ENCODE results near the gene TGM2.

The TGM2 gene

DNA sequence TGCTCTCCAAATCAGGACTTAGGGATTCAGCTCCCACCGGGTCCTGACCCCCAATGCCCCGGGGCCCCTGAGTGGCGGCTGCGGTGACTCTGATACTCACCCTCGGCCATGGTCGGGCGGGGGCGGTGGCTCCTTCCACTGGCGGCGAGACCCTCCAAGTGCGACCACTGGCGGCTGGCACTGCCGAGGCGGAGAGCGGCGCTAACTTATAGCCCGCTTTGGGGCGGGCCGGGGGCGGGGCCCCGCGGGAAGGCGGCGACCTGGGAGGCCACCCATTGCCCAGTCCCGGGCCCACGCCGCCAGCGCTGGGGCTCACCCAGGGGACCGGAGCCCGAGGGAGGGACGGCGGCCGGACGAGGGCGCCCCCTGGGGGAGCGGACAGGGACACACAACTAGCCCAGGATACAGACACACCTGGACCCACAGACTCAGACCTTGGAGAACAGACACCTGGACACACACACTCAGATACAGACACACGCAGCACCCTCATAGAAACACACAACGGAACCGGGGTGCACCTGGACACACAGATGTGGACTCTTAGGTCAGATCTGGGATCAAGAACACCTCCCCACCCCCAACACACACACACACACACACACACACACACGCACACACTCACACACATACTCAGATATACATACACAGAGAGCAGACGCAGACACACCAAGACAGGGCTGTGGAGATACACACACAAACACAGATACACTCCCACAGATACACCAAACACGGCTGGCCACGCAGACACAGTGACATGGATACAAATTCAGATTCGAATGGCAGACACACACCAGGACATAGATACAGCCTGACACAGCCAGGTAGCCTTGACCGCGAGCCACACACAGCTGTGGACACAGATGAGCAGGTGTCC is at the start of gene TGM2:
TSS of gene TGM2 (minus strand) at position 182 of the 877 bp plus-strand sequence. CDS start at position 110, 72 bp downstream.
- no peak for DNase-seq

DNA sequence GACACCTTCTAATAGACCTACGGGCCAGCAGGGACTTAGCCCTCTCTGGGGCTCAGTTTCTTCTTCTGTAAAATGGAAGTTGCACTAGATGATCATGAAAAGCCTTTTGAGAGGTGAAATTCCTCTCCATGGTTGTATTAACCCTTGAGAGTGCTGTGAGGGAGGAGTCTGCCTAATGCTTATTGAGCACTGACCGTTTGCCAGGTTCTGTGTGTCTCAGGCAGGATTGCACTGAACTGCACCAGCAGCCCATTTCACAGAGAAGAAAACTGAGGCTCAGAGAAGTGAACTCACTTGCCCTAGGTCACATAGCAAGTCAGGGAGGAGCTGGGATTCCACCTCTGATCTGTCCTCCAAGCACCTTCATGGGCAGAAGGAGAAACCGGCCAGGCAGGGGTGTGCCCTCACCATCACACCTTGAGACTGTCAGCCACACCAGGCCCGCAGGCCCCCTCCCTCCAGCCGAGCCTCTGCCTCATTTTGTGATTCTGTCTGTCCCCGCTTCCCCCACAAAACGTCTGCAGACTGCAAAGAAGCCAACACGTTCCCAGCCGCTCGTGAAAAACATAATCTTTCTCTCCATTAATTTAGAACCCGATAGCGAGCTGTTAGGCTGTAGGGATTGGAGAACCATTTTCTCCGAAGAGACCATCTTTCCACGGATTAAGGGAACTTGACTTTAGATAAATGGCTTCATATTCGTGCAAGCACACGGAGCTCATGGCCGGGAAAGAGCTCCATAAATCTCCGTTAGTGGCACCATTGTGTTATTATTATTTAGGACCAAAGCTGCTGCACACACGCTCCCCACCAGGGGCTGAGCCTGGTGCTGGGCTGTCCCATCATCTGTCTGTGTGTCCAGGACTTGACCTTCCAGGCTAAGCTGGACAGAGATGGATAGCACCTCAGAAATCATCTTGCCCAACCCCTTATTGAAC is 49.5 kb upstream of the TGM2 start:
- DNase-seq, result no peak

GRCh38 chr20:38213607-38213940 is 48.5 kb upstream of the TGM2 start:
- no peak for DNase-seq

DNA sequence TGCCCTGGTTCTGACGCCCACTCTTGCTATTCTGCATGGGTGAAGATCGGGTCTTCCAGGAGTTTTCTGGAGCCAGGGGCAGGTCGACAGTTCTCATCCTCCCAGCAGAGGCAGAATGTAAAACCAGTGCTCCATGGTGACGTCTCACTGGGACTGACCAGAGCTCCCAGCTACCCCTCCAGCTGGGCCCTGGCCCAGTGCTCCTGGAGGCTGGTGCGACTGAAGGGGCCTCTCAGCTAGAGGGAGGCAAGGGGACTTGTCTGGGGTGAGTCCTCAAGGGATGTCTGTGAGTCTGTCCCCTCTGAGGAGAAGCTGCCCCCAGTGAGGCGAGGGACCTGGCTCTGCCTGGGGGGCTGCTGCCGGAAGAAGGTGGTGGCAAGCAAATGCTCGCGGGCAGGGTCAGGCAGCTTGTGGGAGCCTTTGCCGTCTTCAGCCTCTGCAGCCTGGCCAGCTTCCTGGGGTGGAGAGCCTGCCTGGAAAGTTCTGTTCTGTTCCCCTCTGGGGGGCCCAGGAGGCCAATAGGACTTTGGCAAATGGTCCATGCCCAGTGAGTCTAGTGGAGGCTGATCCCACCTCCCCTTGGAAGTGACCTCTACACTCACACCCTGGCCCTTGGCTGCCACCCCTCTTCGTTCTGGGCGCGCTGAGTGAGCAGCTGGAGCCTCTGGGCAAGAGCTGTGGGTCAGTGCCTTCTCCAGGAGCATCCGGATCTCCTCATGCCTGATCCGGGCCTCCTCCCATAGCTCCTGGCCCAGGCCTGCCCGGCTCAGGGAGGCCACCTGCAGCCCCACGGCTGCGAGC is 47.9 kb upstream of the TGM2 start:
- DNase-seq, result no peak

DNA sequence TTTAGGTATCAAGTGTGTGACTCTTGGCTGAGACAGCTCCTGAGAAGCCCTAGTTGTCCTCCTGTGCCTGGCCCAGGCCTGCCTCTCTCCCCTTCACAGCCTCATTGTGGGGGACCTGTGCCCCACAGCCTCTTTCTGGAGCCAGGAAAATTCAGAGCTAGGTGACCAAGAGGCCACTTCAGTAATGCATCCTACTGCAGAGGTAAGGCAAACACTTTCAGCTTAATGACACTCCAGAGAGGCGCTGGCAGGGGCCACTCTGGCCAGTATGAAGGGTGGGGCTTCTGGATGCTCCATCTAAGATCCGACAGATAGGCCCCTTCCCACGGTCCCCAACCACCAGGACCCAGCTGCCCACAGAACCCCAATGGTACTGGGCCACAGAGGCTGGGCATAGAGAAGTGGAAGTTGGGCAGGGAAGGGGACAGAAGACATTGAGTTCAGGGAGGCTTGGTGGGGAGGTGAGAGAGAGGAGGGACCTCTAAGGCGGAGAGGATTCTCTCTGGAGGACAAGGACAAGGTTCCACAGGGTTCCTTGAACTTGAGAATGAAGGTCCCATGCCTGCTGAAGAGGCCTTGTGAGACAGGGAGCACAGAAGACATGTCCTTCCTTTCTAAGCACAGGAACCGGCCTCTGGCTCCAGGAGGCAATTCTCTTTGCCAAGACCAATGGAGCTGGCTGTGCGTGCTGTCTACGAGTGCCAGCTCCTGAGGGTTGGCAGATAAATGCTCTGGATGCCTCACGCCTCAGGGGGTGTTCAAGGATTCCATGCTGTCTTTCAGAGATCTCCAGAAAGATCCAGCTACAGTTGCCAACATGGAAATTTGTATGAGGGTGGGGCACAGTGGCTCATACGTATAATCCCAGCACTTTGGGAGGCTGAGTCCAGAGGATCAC is 46.4 kb upstream of the TGM2 start:
- DNase-seq, result no peak

DNA sequence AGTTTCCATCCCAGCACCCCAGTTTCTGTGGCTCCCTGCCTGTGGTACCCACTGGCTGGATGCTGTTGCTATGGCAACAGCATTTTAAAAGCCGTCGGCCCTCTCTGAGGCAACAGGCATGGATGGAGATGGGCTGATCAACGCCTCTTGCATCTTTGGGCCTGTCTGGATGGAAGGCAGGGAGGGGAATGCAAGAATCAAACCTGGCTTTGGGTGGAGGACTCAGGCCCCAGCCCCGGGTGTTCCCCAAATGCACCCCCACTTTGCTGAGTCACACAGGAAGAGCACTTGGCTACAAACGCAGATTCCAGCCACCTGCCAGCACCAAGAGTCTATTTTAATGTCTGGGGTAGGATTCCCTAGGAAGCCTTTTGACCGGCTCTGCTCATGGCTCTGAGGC is 45.7 kb upstream of the TGM2 start:
- no peak for DNase-seq

- no peak for DNase-seq
These were observed 44.8 kb upstream of the TGM2 start for GRCh38 chr20:38209736-38210405.

DNA sequence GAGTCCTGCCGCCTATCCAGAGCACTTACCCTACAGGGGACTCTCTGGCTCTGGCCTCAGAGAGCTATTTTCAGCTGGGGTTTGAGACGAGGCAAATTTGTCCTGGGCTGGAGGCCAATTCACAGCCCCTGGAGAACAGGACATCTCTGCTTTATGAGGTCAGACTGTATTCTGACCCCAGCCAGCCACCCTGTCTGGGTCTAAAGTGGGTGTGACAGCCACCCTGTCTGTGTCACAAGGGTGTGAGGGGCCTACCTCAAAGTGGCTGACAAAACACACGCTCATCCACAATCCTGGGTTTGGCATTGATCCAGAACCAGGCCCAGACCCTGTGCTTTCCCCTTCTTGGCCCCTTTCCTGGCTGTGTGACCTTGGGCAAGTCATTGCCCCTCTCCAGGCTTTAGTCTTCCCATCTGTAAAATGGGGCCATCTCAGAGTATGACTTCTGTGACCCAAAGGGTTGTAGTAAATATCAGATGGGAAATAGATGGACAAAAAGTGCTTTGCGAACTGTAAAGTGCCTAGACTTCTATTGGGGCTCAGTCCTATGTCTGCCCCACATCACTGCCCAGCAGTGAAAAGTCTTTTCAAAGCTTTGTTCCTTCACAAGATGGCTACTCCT is 44.1 kb upstream of the TGM2 start:
- DNase-seq, result no peak

DNA sequence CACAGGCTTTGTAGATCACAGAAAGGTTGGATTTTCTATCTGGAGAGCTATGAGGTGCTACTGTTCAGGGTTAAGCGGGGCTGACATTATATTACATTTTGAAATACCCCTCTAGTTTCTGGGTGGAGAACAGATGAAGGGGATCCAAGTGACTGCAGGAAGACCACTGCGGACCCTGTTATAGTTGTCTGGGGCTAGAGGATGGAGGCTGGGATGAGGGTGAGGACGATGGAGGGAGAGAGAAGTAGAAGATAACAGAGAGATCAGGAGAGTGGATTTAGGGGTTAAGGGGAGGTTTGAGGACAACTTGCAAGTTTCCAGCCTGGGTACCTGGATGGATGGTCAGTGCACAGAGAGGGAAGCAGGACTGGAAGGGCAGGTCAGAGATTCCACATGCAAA is 43.5 kb upstream of the TGM2 start:
- DNase-seq, result no peak

DNA sequence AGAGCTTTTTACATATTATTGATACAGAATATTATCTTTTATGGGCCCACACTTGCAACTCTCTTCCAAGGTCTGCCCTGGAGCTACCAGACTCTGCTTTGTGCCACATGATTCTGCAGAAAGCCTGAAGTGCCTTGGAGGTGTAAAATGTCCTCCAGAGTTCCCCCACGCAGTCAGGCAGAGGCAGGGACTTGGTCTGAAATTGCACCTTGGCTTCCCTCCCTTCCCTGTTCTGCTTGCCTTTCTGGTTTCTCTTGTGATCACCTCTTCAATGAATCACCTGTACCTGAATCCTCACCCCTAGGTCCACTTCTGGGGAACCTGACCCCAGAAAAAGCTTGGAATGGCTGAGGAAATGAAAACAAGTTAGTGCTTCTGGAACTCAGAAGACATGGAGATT is 43.0 kb upstream of the TGM2 start:
- no peak for DNase-seq

DNA sequence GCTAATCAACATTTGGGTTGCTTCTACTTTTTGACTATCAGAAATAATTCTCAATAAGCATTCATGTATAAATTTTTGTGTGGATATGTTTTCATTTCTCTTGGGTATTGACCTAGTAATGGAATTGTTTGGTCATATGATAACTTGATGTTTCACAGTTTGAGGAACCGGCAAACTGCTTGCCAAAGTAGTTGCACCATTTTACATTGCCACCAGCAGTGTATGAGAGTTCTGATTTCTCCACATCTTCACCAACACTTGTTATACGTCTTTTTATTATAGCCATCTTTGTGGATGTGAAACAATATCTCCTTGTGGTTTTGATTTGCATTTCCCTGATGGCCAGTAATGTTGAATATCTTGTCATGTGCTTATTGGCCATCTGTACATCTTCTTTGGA is 42.6 kb upstream of the TGM2 start:
- DNase-seq, result no peak

DNA sequence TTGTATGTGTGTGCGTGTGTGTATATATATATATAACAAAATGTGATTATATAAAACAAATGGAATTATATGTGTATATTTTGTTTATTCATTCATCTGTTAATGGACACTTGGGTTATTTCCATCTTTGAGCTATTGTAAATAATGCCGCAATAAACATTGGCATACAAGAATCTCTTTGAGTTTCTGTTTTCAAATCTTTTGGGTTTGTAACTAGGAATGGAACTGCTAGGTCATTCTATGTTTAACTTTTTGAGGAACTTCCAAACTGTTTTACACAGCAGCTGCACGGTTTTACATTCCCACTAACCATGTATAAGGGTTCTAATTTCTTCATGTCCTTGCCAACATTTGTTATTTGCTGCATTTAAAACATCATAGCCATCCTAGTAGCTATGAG is 39.9 kb upstream of the TGM2 start:
- no peak for DNase-seq

DNA sequence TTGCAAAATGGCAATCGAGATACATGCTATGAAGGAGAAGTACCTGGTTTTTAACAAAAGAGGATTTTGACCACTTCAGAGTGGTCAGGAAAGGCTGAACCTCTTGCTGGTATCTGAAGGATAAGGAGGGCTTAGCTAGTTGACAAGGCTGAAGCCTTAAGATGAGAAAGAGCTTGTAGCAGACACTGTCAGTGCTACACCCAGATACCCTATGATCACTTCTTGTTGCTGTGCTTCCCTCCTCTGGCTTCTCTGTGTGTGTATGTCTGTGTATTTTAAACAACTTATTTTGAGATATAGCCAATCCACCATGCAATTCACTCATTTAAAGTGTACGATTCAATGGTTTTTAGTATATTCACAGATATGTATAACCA is 38.9 kb upstream of the TGM2 start:
- no peak for DNase-seq

DNA sequence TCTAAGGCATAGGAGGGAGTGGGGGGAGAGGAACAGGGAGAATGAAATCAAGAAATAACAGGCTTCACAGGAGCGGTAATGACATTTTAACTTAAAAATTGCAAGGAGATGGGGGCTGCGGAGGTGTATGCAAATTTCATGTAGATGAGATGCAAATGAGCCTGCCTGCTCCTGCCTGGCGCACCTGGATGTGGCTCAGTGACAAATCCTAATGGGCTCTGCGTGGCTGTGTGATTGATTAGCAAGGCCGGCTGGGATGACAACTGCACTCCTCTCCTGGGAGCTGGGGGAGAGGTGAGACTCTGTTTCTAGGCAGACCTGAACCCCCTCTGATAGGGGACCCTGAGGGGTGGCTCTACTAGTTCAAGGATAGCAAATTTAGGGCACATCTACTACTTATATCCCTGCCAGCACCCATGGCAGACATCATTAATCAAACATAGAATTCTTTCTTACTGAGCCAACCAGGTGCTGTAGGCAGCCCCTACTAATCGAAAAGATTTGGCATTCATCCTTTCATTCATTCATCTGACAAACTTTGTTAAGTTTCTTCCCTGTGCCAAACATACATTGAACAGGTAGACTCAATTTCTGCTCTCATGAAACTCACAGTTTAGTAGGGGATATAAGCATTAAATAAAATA is 38.4 kb upstream of the TGM2 start:
- DNase-seq, result no peak

DNA sequence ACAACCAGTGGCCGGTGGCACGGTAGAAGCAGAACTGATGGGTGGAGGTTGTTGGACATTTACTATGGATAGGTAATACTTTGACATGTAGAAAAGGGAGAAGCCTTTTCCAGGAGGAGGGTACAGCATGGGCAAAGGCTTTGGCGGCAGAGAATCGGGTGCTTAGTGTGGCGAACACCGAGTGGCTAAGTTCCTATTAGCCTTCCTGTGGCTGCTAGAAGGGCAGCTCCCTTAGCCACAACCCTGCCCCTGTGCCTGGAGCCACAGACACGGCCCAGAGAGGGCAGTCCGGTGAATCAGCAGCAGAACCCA is 37.9 kb upstream of the TGM2 start:
- DNase-seq, result no peak

DNA sequence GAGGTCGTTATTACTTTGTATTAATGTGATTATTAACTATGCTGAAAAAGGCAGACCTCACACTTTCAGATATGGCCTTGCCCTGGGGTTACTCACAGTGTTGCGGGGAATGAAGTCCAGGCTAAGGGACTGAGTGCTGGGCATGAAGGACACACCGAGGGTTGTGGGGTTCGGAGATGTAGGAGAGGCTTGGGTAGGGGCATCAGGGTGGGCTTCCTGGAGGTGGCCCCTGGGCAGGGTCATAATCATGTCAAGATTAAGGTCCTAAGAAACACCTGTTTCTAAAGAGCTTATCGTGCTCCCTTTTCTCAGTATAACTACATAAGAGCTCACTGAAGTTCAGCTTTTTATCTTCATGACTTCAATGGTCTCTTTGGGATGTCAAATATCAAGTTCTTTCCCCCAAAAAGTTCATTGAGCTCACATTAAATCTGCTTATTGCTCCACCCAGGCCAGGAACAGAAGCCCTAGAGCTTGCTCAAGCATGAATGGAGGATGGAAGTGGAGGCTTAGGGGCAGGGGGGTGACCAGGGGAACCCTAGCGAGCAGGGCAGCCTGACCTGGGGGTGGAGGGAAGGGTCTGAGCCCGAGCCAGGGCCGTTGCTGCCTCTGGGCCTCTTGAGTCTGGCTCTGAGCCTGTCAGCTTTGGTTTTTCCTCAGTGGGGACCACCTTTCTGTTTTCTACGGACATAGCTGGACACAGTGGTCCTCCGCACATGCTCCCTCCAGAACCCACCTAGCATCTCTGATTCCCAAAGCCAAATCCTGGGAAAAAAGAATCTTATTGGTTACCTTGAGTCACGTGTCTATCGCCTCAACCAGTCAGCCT is 37.3 kb upstream of the TGM2 start:
- DNase-seq, result no peak

DNA sequence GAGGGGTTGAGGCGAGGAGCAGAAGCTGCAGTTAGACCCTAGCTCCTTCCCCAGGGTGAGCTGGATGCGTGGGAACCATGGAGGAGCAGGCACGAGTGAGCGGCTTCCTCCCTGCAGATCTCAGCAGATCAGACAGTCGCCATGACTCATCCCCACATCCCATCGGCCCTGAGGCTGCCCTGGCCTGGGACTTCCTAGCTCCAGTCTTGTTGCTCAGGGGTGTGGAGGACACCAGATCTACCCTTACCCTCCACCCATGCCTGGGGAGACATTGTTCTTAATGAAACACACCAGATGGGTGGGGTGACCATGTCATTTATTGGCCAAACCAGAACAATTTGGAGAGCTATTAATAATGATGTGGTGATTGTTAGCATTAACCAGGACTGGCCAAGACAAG is 36.3 kb upstream of the TGM2 start:
- DNase-seq, result no peak

GRCh38 chr20:38200646-38201045 is 35.6 kb upstream of the TGM2 start:
- DNase-seq, result no peak

- no peak for DNase-seq
These were observed 34.7 kb upstream of the TGM2 start for GRCh38 chr20:38199501-38200390.
